Activated CD4-positive, alpha-beta T cell treated with anti-CD3 and anti-CD28 coated beads, Interleukin-2, amount 10 ng/mL, durations not matched to agents 24 days and 14 days (primary cell): ENCODE measurements around the gene RERE. TPM values are rescaled to one million over a fixed set of nuclear protein-coding genes. Genes with fewer than 3 reads are reported as not detected.
A peak's percentile ranks its signal among the peaks of the same experiment; 100 is the strongest.

Experiments used
- DNase-seq: peaks from one replicate; pipeline ENCODE4 v3.0.0; 2022
- H3K27ac Mint-ChIP-seq: one replicate; pipeline ENCODE4 v1.8.0; 2022; ENCODE audit warnings: mild to moderate bottlenecking, mixed read lengths
- H3K27me3 Mint-ChIP-seq: one replicate; pipeline ENCODE4 v1.8.0; 2022; ENCODE audit warnings: mixed read lengths
- H3K36me3 Mint-ChIP-seq: one replicate; pipeline ENCODE4 v1.8.0; 2022; ENCODE audit warnings: low read depth, mild to moderate bottlenecking, mixed read lengths
- H3K4me1 Mint-ChIP-seq: one replicate; pipeline ENCODE4 v1.8.0; 2021; ENCODE audit warnings: mixed read lengths
- H3K4me3 Mint-ChIP-seq: one replicate; pipeline ENCODE4 v1.8.0; 2022; ENCODE audit warnings: mild to moderate bottlenecking, moderate library complexity, mixed read lengths
- H3K9me3 Mint-ChIP-seq: one replicate; pipeline ENCODE4 v1.8.0; 2021; ENCODE audit warnings: mixed read lengths
- intact Hi-C: fragments of 100-400 bp; cut with micrococcal nuclease; formaldehyde crosslinking; loops from one replicate; pipeline ENCODE4 v1.15.1; 2023
- total RNA-seq: library from RNA; stranded (reverse); gene quantifications from 2 replicates; pipeline ENCODE4 v1.2.3, GENCODE V29; 2022

Gene RERE
- total RNA-seq, 1 donor from 2014 or later: 85.6 TPM

DNA sequence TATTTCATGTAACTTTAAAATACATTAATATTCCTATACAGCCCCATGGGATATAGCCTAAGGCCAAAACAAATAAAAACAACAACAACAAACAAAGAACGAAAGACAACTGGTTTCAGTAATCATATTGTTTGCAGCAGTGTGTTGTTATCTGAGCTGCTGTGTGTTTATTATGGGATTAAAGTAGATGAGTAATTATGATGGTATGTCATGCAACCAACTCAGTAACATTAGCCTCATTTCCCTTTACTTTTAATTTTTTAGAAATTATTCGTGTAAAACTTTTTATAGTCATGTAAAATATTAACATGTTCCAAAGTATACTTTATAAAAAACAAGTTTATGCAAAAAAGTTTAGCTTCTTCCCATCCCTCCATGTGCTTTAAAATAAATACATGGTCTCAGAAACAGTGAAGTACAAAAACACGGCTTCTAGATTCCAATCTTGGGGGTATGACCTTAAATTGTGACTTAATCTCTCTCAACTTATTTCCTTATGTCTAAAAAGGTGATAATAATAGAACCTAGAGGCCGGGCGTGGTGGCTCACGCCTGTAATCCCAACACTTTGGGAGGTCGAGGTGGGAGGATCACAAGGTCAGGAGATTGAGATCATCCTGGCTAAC lies 323.4 kb downstream of the RERE start:
- H3K9me3 Mint-ChIP-seq: no peaks in the 10 kb centered on the region
- H3K36me3 Mint-ChIP-seq: peaks cover 54% of the 10 kb centered on the region
- no peak for DNase-seq
- H3K4me3 Mint-ChIP-seq: no peak overlapping the region
- no peak overlapping the region for H3K27ac Mint-ChIP-seq
- no peaks in the 10 kb centered on the region for H3K27me3 Mint-ChIP-seq
- peaks cover 29% of the 10 kb centered on the region for H3K4me1 Mint-ChIP-seq
- intact Hi-C loops: loop anchor here (5.0 kb wide), 1 partner anchor 33 kb away; no protein-coding TSS in a partner anchor

DNA sequence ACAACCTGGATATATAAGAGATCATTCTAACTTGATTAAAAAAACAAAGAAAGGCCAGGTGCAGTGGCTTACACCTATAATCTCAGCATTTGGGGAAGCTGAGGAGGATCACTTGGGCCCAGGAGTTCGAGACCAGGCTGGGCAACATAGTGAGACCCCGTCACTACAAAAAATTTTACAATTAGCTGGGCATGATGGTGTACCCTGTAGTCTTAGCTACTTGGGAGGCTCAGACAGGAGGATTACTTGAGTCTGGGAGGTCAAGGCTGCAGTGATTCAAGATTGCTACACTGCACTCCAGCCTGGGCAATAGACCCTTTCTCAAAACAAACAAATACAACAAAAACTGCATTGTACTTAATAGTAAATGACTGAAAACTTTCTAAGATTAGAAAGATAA lies 330.2 kb downstream of the RERE start:
- Mint-ChIP-seq H3K27me3 (no peaks in the 10 kb centered on the region), H3K4me1 (no peaks in the 10 kb centered on the region), H3K27ac (no peak overlapping the region), H3K9me3 (no peaks in the 10 kb centered on the region), H3K4me3 (no peak overlapping the region), H3K36me3 (peaks cover 16% of the 10 kb centered on the region)
- no peak for DNase-seq
- intact Hi-C loops: no loop called here

DNA sequence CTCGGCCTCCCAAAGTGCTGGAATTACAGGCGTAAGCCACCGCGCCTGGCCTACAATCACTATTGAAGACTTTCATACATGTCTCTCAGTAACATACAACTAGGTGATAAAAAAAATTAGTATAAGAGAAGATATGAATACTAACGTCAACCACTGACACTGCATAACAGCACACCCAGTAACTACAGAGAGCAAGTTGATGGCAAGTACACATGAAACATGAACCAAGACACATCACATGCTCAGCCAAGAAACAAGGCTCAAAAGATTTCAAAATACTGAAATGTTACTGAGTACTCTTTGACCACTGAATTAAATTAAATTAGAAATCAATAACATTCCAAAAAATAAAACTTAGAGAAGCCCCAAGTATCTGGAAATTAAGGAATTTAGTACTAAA lies 331.4 kb downstream of the RERE start:
- H3K9me3 Mint-ChIP-seq: no peaks in the 10 kb centered on the region
- intact Hi-C loops: no loop called here
- H3K27ac Mint-ChIP-seq: no peak overlapping the region

DNA sequence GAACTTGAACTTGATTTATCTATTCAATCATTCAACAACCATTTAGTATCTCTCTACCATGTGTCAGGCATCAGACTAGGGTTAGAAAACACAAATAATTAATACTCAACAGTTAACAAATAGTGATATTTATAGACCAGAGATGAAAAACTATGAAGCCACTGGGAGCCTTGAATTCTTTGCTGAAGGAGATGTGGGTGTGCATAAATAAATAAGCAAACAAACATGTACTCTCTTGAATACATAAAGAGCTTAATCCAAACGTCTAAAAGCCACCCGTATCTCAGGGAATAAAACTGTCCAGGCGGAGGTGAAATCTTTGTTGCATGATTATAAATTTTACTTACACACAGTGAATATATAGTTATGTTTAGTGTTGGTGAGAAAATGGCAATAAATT lies 333.9 kb downstream of the RERE start:
- peaks cover 10% of the 10 kb centered on the region for H3K36me3 Mint-ChIP-seq
- intact Hi-C loops: no loop called here

More for the DNA sequence above, 331.4 kb downstream of the RERE start:
- H3K4me3 Mint-ChIP-seq: no peak overlapping the region
- peaks cover 10% of the 10 kb centered on the region for H3K36me3 Mint-ChIP-seq
- DNase-seq: no peak
- no peaks in the 10 kb centered on the region for H3K27me3 Mint-ChIP-seq
- H3K4me1 Mint-ChIP-seq: peaks cover 2% of the 10 kb centered on the region

DNA sequence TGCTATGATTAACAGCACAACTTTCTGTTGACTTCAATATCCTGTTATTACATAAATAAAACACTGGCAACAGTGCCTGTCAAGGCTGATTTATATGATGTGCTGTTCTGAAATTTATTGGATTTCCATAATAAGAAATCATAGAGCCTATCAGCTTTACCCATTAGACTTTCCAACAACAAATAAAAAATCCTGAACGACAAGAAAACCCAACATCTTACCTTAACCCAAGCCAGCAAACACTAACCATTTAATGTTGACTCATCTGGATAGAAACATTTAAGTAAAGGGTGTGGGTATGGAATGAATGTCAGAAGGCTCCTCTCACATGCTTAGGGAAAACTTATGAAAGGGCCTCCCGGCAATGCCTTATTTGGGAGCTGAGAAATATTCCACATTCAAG lies 334.5 kb downstream of the RERE start:
- Mint-ChIP-seq H3K27ac (no peak overlapping the region), H3K4me3 (no peak overlapping the region), H3K27me3 (no peaks in the 10 kb centered on the region), H3K4me1 (peaks cover 11% of the 10 kb centered on the region), H3K9me3 (no peaks in the 10 kb centered on the region), H3K36me3 (peaks cover 10% of the 10 kb centered on the region)
- intact Hi-C loops: no loop called here
- no peak for DNase-seq

More for the DNA sequence above, 333.9 kb downstream of the RERE start:
- H3K4me1 Mint-ChIP-seq: peaks cover 5% of the 10 kb centered on the region
- H3K27me3 Mint-ChIP-seq: no peaks in the 10 kb centered on the region
- no peak for DNase-seq
- H3K9me3 Mint-ChIP-seq: no peaks in the 10 kb centered on the region
- no peak overlapping the region for H3K4me3 Mint-ChIP-seq
- H3K27ac Mint-ChIP-seq: no peak overlapping the region

DNA sequence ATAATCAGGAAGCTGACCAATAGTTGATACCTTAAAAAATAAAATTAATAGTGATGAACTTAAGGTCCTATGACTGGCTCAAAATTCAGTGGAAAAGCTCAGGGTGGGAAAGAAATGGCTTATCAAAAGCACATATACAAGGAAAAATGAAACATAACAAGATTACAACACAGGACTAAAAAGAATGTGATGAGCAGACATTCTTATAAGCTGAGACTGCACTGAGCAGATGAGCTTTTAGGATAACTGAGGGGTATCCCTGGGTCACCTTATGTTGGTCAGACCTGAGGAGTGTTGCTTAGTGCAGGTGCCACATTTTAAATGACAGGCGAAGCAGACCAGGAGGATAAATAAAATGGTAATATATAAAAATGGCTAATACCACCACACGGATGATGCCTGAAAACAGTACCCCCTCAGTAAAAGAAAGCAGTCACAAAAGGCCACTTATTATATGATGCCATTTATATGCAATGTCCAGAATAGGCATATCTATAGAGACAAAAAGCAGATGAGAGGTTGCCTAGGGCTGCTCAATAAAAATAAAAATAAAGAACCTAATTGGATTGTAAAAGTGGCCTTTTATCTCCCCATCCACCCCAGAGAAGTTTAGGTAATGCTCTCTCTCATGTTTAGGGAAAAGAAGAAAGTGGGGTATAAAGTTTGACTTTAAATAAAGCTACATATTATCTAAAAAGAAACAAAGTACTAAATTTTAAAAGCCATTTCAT lies 335.6 kb downstream of the RERE start:
- Mint-ChIP-seq H3K4me3 (no peak overlapping the region), H3K27ac (no peak overlapping the region), H3K27me3 (no peaks in the 10 kb centered on the region), H3K36me3 (peaks cover 8% of the 10 kb centered on the region), H3K4me1 (peaks cover 22% of the 10 kb centered on the region), H3K9me3 (no peaks in the 10 kb centered on the region)
- no peak for DNase-seq
- intact Hi-C loops: no loop called here

DNA sequence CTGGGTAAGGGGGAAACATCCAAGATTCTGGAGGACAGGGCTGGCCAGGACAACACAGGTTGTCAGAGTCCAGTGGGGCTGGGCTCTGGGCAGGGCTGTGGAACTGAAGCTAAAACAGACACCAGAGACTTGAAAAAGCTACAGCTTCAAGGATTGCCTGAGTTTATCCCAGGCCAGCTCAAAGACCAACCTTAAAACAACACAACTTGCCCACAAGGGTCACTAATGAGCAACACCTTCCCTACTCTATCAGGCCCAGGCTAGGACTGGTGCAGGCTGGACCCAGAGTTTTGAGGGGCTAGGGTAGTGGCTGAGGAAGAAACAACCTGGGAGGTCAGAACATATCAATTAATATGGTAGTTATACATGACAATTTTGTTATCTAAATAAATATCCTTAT lies 338.9 kb downstream of the RERE start:
- Mint-ChIP-seq H3K27ac (no peak overlapping the region), H3K27me3 (no peaks in the 10 kb centered on the region), H3K9me3 (no peaks in the 10 kb centered on the region), H3K4me3 (no peak overlapping the region), H3K4me1 (peaks cover 37% of the 10 kb centered on the region), H3K36me3 (peaks cover 6% of the 10 kb centered on the region)
- intact Hi-C loops: loop anchor here (10.0 kb wide), 1 partner anchor 186 kb away; no protein-coding TSS in a partner anchor
- DNase-seq: no peak

DNA sequence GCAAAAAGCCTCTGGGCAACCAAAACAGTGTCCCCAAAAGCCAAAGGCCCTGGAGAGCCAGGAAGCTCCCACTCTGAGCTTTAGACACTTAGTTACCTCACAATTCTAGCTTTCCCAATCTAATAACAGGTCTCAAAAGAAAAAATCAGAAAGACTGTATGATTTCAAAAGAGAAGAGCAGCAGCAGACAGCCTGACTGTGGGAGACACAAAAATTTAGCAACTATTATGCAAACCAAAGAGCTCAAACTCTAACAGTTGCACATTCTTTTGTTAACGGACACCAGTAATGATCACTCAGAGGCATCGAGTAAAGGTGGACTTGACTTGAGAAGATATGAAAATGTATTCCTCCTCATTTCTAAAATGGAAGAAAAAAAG lies 339.5 kb downstream of the RERE start:
- Mint-ChIP-seq H3K36me3 (peaks cover 6% of the 10 kb centered on the region), H3K4me1 (peaks cover 43% of the 10 kb centered on the region), H3K27ac (peak overlapping the region; percentile 26), H3K27me3 (no peaks in the 10 kb centered on the region), H3K4me3 (no peak overlapping the region), H3K9me3 (no peaks in the 10 kb centered on the region)
- intact Hi-C loops: loop anchor here (1.0 to 10.0 kb wide), 6 partner anchors 19 to 187 kb away; no protein-coding TSS in a partner anchor
- DNase-seq: no peak

DNA sequence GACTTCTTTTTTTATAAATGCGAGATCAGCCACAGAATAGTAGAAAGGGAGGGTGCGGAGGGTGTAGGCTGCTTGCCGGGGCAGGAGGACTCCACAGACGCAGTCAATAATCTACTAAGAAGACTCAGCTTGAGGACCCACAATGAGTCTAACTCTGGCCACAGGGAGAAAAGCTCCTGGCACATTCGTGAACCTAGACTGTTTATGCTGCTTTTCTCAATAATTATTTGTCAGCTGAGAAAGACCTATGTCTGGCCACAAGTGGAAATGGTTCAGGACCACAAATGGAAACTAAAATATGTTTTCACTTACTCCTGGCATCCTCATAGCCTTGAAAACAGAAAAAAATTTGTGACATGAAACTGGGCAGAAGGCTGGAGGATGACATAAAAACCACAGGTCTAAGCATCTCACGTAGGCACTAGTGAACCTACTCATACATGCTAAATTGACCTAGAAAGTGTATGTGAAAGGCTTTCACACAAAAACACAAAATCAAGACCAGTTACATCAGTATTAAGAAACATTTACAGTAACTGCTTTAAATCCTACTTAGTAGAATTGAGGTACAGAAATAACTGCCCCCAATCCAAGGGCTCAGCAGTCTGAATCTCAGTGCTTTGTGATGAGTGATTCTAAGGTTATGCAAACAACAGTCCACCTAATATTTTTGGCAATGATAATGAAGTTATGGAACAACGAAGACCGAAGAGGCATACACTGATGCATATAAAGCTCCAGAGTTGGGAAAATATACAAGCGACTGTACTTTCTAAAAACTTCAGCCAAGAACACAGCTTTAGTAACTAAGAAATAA lies 340.1 kb downstream of the RERE start:
- peak overlapping the region; percentile 54 for H3K4me3 Mint-ChIP-seq
- H3K27ac Mint-ChIP-seq: peak overlapping the region; percentile 71
- no peaks in the 10 kb centered on the region for H3K27me3 Mint-ChIP-seq
- H3K4me1 Mint-ChIP-seq: peaks cover 49% of the 10 kb centered on the region
- peaks cover 8% of the 10 kb centered on the region for H3K36me3 Mint-ChIP-seq
- peak; percentile 68 for DNase-seq
- intact Hi-C loops: loop anchor here (1.0 to 10.0 kb wide), 6 partner anchors 19 to 187 kb away; no protein-coding TSS in a partner anchor
- H3K9me3 Mint-ChIP-seq: no peaks in the 10 kb centered on the region

DNA sequence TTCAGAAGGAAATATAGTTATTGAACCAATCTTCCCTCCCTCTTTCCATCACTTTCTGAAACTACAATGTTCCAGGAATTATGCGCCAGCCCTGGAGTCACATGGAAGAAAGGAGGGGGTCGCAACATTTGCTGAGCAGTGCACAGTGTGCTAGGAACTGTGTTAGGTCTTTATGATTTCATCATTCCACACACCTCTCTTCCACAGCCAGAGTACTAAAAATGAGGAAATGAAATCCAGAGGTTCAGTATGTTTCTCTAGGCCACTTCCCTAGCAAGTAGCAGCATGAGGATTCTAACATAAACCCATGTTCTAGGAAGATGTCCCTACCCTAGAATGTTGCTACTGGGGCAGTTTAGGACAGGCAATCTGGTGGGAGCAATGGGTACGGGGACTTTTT lies 341.4 kb downstream of the RERE start:
- peaks cover 8% of the 10 kb centered on the region for H3K36me3 Mint-ChIP-seq
- H3K9me3 Mint-ChIP-seq: no peaks in the 10 kb centered on the region
- no peak for DNase-seq
- H3K4me3 Mint-ChIP-seq: no peak overlapping the region
- H3K27ac Mint-ChIP-seq: peak overlapping the region; percentile 39
- intact Hi-C loops: loop anchor here (2.0 to 10.0 kb wide), 3 partner anchors 21 to 189 kb away; no protein-coding TSS in a partner anchor
- peaks cover 56% of the 10 kb centered on the region for H3K4me1 Mint-ChIP-seq
- H3K27me3 Mint-ChIP-seq: no peaks in the 10 kb centered on the region

DNA sequence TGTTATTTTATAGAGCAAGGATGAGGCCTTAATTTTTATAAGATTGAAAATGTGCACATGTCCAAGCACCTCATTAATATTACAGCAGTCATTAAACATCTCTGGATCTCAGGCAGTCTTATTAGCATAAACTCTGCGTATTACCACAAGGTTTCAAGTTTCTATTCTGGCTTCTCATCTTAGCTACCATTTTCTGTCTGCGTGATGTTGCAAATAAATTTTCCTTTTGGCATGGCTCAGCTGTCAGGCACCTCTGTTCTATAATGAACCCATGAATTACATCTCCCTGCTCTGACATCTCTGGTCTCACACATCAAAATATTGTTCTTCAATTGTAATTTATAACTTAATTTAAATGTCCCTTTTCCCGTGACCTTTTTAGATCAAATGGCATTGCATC lies 343.1 kb downstream of the RERE start:
- H3K27me3 Mint-ChIP-seq: no peaks in the 10 kb centered on the region
- DNase-seq: no peak
- H3K4me1 Mint-ChIP-seq: peaks cover 55% of the 10 kb centered on the region
- H3K9me3 Mint-ChIP-seq: no peaks in the 10 kb centered on the region
- H3K4me3 Mint-ChIP-seq: no peak overlapping the region
- intact Hi-C loops: loop anchor here (10.0 kb wide), 1 partner anchor 190 kb away; no protein-coding TSS in a partner anchor
- peaks cover 8% of the 10 kb centered on the region for H3K36me3 Mint-ChIP-seq
- H3K27ac Mint-ChIP-seq: no peak overlapping the region

DNA sequence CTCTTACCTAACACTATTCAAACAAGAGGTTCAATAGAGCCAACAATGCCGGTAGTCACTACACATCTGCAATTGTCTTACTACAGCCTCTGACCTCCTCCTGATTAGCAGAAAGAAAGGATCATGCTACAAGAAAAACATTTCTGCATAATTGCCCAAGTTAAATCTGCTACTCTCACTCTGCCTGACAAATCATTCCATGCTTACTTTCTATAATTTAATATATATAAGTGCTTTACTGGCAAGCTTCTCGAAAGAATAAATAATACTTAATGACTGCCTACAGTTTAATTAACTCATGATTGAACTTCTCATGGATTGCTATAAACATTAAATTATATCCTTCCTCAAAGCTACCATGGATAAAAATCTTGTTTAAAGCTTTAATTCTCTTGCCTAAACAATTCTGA lies 343.5 kb downstream of the RERE start:
- Mint-ChIP-seq H3K4me3 (no peak overlapping the region), H3K36me3 (peaks cover 6% of the 10 kb centered on the region), H3K27ac (no peak overlapping the region), H3K27me3 (no peaks in the 10 kb centered on the region), H3K4me1 (peaks cover 54% of the 10 kb centered on the region), H3K9me3 (no peaks in the 10 kb centered on the region)
- DNase-seq: no peak
- intact Hi-C loops: loop anchor here (2.0 to 10.0 kb wide), 3 partner anchors 49 to 191 kb away; no protein-coding TSS in a partner anchor

DNA sequence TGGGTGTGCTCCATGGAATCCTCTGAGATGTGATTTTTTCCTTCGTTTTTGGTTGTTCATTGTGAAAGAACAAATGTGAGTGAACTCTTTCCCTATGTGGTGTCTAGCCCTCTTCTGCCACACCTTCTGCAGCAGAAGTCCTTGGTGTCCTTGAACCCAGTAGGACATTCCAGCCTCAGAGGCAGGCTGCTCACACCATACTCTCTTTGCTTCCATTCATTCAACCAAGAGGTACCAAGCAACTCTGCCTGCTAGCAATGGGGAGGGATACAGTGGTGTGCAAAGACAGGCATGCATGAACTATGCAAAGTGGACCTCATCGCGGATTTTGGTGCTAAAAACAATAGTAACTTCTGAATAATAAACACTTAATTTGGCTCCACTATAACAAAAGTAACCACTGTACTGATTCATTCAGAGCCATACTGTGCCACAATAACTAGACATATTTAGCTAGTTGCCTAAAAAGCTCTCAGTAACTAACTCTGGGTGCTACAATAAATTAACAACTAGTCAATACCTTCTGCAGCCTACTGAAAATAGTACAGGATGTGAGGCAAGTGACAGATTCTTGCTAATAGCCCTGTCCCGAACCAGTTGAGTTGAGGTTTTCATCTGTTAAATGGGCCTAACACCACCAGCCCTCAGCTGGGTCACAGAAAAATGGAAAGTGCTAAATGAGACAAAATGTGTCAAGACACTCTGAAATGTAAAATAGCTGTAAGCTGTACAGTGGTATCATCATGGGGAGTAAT lies 344.1 kb downstream of the RERE start:
- Mint-ChIP-seq H3K4me3 (peak overlapping the region; percentile 37), H3K27ac (peak overlapping the region; percentile 86), H3K4me1 (peaks cover 50% of the 10 kb centered on the region), H3K9me3 (no peaks in the 10 kb centered on the region), H3K36me3 (peaks cover 6% of the 10 kb centered on the region), H3K27me3 (no peaks in the 10 kb centered on the region)
- no peak for DNase-seq
- intact Hi-C loops: loop anchor here (2.0 to 10.0 kb wide), 3 partner anchors 48 to 192 kb away; no protein-coding TSS in a partner anchor
